ENCODE measurements around the gene ASCL4.

The ASCL4 gene

GRCh38 chr12:107779077-107779831 lies 4.8 kb downstream of the ASCL4 start:
- no peak for DNase-seq

- no peak for DNase-seq
Measured at GRCh38 chr12:107780298-107780697, 5.8 kb downstream of the ASCL4 start.

GRCh38 chr12:107782067-107782466 lies 7.6 kb downstream of the ASCL4 start:
- DNase-seq: no peak

GRCh38 chr12:107783406-107784376 lies 9.2 kb downstream of the ASCL4 start:
- DNase-seq: no peak

- no peak for DNase-seq
Measured at GRCh38 chr12:107788281-107788680, 13.8 kb downstream of the ASCL4 start.

- no peak for DNase-seq
Measured at GRCh38 chr12:107788690-107789458, 14.4 kb downstream of the ASCL4 start.

GRCh38 chr12:107791465-107792089 lies 17.1 kb downstream of the ASCL4 start:
- DNase-seq: no peak

GRCh38 chr12:107794451-107794850 lies 19.9 kb downstream of the ASCL4 start:
- no peak for DNase-seq

GRCh38 chr12:107798580-107798979 lies 24.1 kb downstream of the ASCL4 start:
- DNase-seq: no peak

GRCh38 chr12:107801150-107801549 lies 26.6 kb downstream of the ASCL4 start:
- DNase-seq: no peak

GRCh38 chr12:107803092-107803491 lies 28.6 kb downstream of the ASCL4 start:
- DNase-seq: no peak

- no peak for DNase-seq
Measured at GRCh38 chr12:107805488-107806180, 31.1 kb downstream of the ASCL4 start.

GRCh38 chr12:107807471-107808150 lies 33.1 kb downstream of the ASCL4 start:
- DNase-seq: no peak

GRCh38 chr12:107817250-107817649 lies 42.7 kb downstream of the ASCL4 start:
- DNase-seq: no peak

- no peak for DNase-seq
Measured at GRCh38 chr12:107818984-107819383, 44.5 kb downstream of the ASCL4 start.

- DNase-seq: no peak
Measured at GRCh38 chr12:107822356-107822755, 47.9 kb downstream of the ASCL4 start.
